ENCODE measurements around the gene ARMC7.

The ARMC7 gene

DNA sequence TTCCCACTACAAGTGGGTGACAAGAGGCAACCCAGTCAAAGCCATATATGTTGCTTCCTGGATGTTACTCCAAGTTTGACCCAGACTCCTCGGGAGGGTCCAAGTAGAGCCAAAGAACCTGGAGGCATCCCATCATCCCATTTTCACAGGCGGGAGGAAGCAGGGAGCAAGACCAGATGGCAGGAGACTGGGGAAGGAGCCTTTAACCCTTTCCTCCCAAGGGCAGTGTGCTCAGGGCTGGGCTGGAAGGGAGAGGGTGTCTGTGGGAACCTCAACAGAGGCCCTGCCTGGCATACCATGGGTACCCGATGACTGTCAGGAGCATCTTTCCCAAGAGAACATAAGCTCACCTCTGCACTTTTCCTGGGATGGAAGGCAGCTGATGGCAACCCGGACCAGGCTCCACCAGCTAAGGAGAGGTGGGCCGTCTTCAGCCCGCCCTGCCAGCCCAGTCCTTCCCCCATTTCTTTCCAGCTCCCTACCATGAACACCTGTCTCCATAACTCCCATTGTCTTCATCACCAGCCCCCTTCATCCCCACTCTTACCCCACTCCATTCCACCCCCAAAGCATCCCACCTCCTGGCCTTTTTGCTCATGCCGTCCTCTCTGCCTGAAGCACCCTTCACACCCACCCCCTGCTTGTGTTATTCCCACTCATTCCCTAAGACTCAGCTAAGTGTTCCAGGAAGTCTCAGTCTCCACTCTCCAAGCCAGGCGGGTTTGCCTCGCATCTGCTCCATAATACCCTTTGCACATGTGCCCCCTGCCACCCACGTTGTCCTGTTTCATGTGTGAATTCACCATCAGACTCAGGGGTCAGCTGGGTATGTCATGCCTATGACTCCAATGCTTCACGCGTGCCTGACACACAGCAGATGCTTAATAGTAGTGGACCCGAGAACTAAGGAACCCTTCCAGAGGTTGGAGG is 27.9 kb upstream of the ARMC7 start:
- no peaks in the 10 kb centered on the region for H3K36me3 ChIP-seq (ENCODE audit: control insufficient read depth in 1 of 2, insufficient read depth in 2 of 2, low read length in 2 of 2)
- H3K4me1 ChIP-seq (ENCODE audit: control insufficient read depth in 1 of 2, insufficient read depth in 2 of 2, low read length in 2 of 2), result peaks cover 0 to 18% of the 10 kb centered on the region in 2 donors

DNA sequence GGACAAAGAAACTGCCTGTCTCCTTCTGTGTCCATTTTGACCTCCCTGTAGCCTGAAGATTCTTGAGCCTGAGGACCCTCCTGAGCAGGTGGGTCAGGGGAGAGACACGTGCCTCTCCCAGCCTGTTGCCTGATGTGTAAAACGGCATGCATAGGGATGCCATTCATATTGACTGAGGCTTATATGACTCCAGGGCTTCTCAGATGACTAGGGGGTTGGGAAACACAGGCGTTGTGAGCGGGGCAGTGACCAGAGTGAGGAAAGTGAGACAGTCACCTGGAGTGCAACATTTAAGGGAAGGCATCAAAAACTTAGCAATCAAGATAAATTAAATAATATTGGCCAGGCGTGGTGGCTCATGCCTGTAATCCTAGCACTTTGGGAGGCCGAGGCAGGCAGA is 27.1 kb upstream of the ARMC7 start:
- Histone ChIP-seq H3K4me3 (ENCODE audit: low read depth in 1 of 2, low read length in 2 of 2) (no peak overlapping the region), H3K27ac (ENCODE audit: low read length) (no peak overlapping the region), H3K9me3 (ENCODE audit: control insufficient read depth in 1 of 2, low read length in 2 of 2) (no peaks in the 10 kb centered on the region), H3K36me3 (ENCODE audit: control insufficient read depth in 1 of 2, insufficient read depth in 2 of 2, low read length in 2 of 2) (no peaks in the 10 kb centered on the region), H3K27me3 (ENCODE audit: low read depth, low read length) (no peaks in the 10 kb centered on the region), H3K4me1 (ENCODE audit: control insufficient read depth in 1 of 2, insufficient read depth in 2 of 2, low read length in 2 of 2) (peaks cover 0 to 11% of the 10 kb centered on the region in 2 donors)

More for the DNA sequence above, 27.9 kb upstream of the ARMC7 start:
- Histone ChIP-seq H3K27ac (ENCODE audit: low read length) (no peak overlapping the region), H3K9me3 (ENCODE audit: control insufficient read depth in 1 of 2, low read length in 2 of 2) (no peaks in the 10 kb centered on the region), H3K27me3 (ENCODE audit: low read depth, low read length) (no peaks in the 10 kb centered on the region), H3K4me3 (ENCODE audit: low read depth in 1 of 2, low read length in 2 of 2) (no peak overlapping the region)

- Histone ChIP-seq H3K27ac (ENCODE audit: low read length) (no peak overlapping the region), H3K27me3 (ENCODE audit: low read depth, low read length) (no peaks in the 10 kb centered on the region), H3K4me1 (ENCODE audit: control insufficient read depth in 1 of 2, insufficient read depth in 2 of 2, low read length in 2 of 2) (no peaks in the 10 kb centered on the region), H3K9me3 (ENCODE audit: control insufficient read depth in 1 of 2, low read length in 2 of 2) (no peaks in the 10 kb centered on the region), H3K4me3 (ENCODE audit: low read depth in 1 of 2, low read length in 2 of 2) (no peak overlapping the region), H3K36me3 (ENCODE audit: control insufficient read depth in 1 of 2, insufficient read depth in 2 of 2, low read length in 2 of 2) (no peaks in the 10 kb centered on the region)
Observed at GRCh38 chr17:75084039-75084660, 25.6 kb upstream of the ARMC7 start.

GRCh38 chr17:75086496-75087181 is 23.1 kb upstream of the ARMC7 start:
- Histone ChIP-seq H3K27ac (ENCODE audit: low read length) (no peak overlapping the region), H3K4me3 (ENCODE audit: low read depth in 1 of 2, low read length in 2 of 2) (no peak overlapping the region), H3K9me3 (ENCODE audit: control insufficient read depth in 1 of 2, low read length in 2 of 2) (no peaks in the 10 kb centered on the region), H3K4me1 (ENCODE audit: control insufficient read depth in 1 of 2, insufficient read depth in 2 of 2, low read length in 2 of 2) (peaks cover 0 to 10% of the 10 kb centered on the region in 2 donors), H3K36me3 (ENCODE audit: control insufficient read depth in 1 of 2, insufficient read depth in 2 of 2, low read length in 2 of 2) (no peaks in the 10 kb centered on the region), H3K27me3 (ENCODE audit: low read depth, low read length) (no peaks in the 10 kb centered on the region)

- H3K27ac ChIP-seq (ENCODE audit: low read length), result peak overlapping the region; percentile 75
- H3K4me3 ChIP-seq (ENCODE audit: low read depth in 1 of 2, low read length in 2 of 2), result peak overlapping the region; percentile 55 to 59
- no peaks in the 10 kb centered on the region for H3K36me3 ChIP-seq (ENCODE audit: control insufficient read depth in 1 of 2, insufficient read depth in 2 of 2, low read length in 2 of 2)
- H3K27me3 ChIP-seq (ENCODE audit: low read depth, low read length), result no peaks in the 10 kb centered on the region
- peaks cover 0 to 15% of the 10 kb centered on the region in 2 donors for H3K4me1 ChIP-seq (ENCODE audit: control insufficient read depth in 1 of 2, insufficient read depth in 2 of 2, low read length in 2 of 2)
- H3K9me3 ChIP-seq (ENCODE audit: control insufficient read depth in 1 of 2, low read length in 2 of 2), result no peaks in the 10 kb centered on the region
Observed at GRCh38 chr17:75087182-75087557, 22.6 kb upstream of the ARMC7 start.

- Histone ChIP-seq H3K4me3 (ENCODE audit: low read depth in 1 of 2, low read length in 2 of 2) (peak within 1 kb of the TSS; percentile 55 to 59), H3K27ac (ENCODE audit: low read length) (peak within 1 kb of the TSS; percentile 79), H3K4me1 (ENCODE audit: control insufficient read depth in 1 of 2, insufficient read depth in 2 of 2, low read length in 2 of 2) (peaks cover 0 to 15% of the 10 kb centered on the region in 2 donors), H3K9me3 (ENCODE audit: control insufficient read depth in 1 of 2, low read length in 2 of 2) (no peaks in the 10 kb centered on the region), H3K36me3 (ENCODE audit: control insufficient read depth in 1 of 2, insufficient read depth in 2 of 2, low read length in 2 of 2) (no peaks in the 10 kb centered on the region), H3K27me3 (ENCODE audit: low read depth, low read length) (no peaks in the 10 kb centered on the region)
Observed at GRCh38 chr17:75087558-75088453, 22.0 kb upstream of the ARMC7 start, which contains the start of gene SLC16A5. Gene SLC16A5 (plus strand): TSS chr17:75087954. CDS start chr17:75093637, 5,683 bp downstream.

DNA sequence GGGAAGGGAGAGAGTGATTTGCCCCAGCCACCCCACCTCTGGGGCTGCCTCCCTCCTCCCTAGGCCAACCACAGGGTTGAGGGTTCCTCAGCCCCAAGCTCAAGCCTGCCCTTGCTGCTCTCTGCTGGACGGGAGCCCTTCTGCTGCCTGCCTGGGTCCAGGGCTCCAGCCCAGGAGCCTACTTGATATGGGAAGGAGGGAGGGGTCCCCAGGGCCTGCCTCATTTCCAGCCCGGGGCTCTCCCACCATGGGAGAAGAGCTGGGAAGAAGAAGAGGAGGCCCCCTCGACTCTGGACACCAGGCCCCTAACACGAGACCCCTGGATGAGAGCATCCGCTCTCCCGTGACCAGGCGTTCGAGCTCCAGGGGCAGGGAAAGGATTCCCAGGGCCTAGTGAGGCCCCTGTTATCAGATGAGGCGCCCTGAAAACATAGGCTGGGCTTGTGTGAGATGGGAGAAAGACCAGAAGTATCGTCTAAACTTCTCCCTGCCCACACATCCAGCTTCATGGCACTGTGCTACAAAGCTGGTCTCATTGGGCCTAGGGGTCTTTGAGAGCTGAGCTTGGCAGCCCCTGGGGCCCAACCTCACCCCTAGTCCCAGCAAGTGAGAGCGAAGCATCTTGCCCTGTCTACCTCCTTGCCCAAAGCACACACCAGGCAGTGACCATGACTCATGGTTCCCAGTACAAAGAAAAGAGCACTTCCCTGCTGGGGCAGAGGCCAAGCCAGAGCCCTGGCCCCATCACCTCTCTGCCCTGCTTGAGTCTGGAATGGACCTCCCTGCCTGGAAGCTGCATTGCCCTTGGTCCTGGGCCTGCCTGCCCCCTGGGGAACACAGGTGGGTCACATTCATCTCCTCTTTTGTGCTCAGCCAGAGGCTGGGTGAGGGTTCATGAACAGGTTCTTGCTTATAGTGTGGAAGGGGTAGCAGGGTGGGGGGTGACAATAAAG is 21.0 kb upstream of the ARMC7 start:
- H3K27ac ChIP-seq (ENCODE audit: low read length), result peak overlapping the region; percentile 79
- H3K9me3 ChIP-seq (ENCODE audit: control insufficient read depth in 1 of 2, low read length in 2 of 2), result no peaks in the 10 kb centered on the region
- peaks cover 3 to 19% of the 10 kb centered on the region in 2 donors for H3K4me1 ChIP-seq (ENCODE audit: control insufficient read depth in 1 of 2, insufficient read depth in 2 of 2, low read length in 2 of 2)
- no peaks in the 10 kb centered on the region for H3K36me3 ChIP-seq (ENCODE audit: control insufficient read depth in 1 of 2, insufficient read depth in 2 of 2, low read length in 2 of 2)
- peak overlapping the region; percentile 55 to 59 for H3K4me3 ChIP-seq (ENCODE audit: low read depth in 1 of 2, low read length in 2 of 2)
- H3K27me3 ChIP-seq (ENCODE audit: low read depth, low read length), result no peaks in the 10 kb centered on the region

DNA sequence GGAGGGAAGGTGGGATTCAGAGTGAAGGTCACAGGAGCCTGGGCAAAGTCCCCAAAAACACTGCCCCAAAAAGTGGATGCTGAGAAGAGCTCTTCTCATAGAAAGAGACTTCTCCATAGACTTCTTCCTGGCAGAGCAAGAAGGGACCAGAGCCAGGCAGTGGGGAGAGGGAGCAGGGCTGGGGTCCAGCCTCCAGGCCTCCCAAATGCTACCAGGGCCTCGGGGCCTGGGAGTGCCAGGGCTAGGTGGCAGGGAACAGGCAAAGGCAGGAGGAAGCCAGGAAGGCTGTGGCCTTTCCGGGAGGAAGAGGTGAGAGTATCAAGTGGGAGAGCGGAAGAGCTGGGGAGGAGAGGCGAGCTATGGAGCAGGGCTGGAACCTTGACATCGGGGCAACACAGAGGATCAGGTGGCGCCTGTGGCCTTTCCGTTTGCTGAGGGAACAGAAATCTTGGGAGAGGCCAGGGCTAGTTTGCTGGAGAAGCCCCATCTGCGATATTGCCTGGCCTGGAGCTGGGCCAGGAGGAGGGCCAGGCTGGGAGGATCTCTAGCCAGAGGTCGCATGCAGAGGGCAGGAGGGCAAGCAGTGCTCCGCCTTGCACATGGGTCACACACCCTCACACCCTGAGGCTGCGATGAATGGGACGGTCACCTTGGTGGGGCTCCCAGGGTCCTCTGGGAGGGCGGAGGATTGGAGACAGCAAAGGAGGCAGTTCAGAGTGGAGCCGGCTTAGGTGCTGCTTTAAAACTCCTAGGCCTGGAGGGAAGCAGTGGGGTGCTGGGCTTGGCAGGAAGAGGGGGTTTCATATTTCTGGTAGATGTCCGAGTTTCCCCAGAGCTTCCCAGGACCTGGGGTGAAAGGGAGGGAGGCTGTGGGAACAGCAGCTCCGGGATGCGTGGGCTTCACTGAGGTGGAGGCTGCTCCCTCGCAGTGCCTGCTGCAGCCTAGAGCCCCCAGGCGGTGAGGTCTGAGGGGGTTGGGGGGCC is 18.6 kb upstream of the ARMC7 start:
- Histone ChIP-seq H3K4me3 (ENCODE audit: low read depth in 1 of 2, low read length in 2 of 2) (no peak overlapping the region), H3K9me3 (ENCODE audit: control insufficient read depth in 1 of 2, low read length in 2 of 2) (no peaks in the 10 kb centered on the region), H3K27me3 (ENCODE audit: low read depth, low read length) (no peaks in the 10 kb centered on the region), H3K27ac (ENCODE audit: low read length) (peak overlapping the region; percentile 80), H3K36me3 (ENCODE audit: control insufficient read depth in 1 of 2, insufficient read depth in 2 of 2, low read length in 2 of 2) (no peaks in the 10 kb centered on the region), H3K4me1 (ENCODE audit: control insufficient read depth in 1 of 2, insufficient read depth in 2 of 2, low read length in 2 of 2) (peaks cover 3 to 19% of the 10 kb centered on the region in 2 donors)

GRCh38 chr17:75091855-75092327 is 17.9 kb upstream of the ARMC7 start:
- Histone ChIP-seq H3K9me3 (ENCODE audit: control insufficient read depth in 1 of 2, low read length in 2 of 2) (no peaks in the 10 kb centered on the region), H3K4me3 (ENCODE audit: low read depth in 1 of 2, low read length in 2 of 2) (no peak overlapping the region), H3K36me3 (ENCODE audit: control insufficient read depth in 1 of 2, insufficient read depth in 2 of 2, low read length in 2 of 2) (no peaks in the 10 kb centered on the region), H3K27me3 (ENCODE audit: low read depth, low read length) (no peaks in the 10 kb centered on the region), H3K4me1 (ENCODE audit: control insufficient read depth in 1 of 2, insufficient read depth in 2 of 2, low read length in 2 of 2) (peaks cover 3 to 19% of the 10 kb centered on the region in 2 donors), H3K27ac (ENCODE audit: low read length) (peak overlapping the region; percentile 80)

Measured in muscle layer of duodenum (tissue), 2 donors.